ENCODE results near the gene DGKZ. TPM values are rescaled to one million over a fixed set of nuclear protein-coding genes. Genes with fewer than 3 reads are reported as not detected.

The DGKZ gene
- total RNA-seq, 1 experiment from 2014 or later, result 68.9 TPM

GRCh38 chr11:46331282-46331984 lies 15.8 kb upstream of the DGKZ start:
- DNase-seq, result no peak
- no peaks in the 10 kb centered on the region for H3K9me3 ChIP-seq (ENCODE audit: control insufficient read depth, low read depth, low read length)
- no peak overlapping the region for H2BK120ac ChIP-seq (ENCODE audit: low read depth, low read length, poor library complexity, severe bottlenecking)
- H3K23me2 ChIP-seq (ENCODE audit: insufficient read length, low read depth, low read length, poor library complexity, severe bottlenecking), result peaks cover 7% of the 10 kb centered on the region
- Mint-ChIP-seq H3K36me3 (ENCODE audit: insufficient read depth in 1 of 3, low read depth in 3 of 3) (peaks cover 0 to 4% (median 0%) of the 10 kb centered on the region in 3 experiments; a peak in 2 of 7 replicates), H3K27me3 (ENCODE audit: low read depth) (peaks cover 76% of the 10 kb centered on the region), H3K9me3 (no peaks in the 10 kb centered on the region; a peak in 1 of 5 replicates), H3K4me3 (peak overlapping the region in 1 of 2 experiments; percentile 79; a peak in 3 of 5 replicates), H3K27ac (no peak overlapping the region), H3K4me1 (peaks cover 46 to 65% of the 10 kb centered on the region in 2 experiments)
- TF ChIP-seq CTCF (conservative IDR thresholded peaks at IDR 0.05), result no peak
- H3K56ac ChIP-seq (ENCODE audit: insufficient read length, low read depth, low read length), result no peak overlapping the region
- no peak overlapping the region for H3K4me2 ChIP-seq (ENCODE audit: insufficient read depth, insufficient read length, low read length)
- H3K79me2 ChIP-seq (ENCODE audit: insufficient read depth, low read length), result no peaks in the 10 kb centered on the region
- no peak overlapping the region for H2AFZ ChIP-seq (ENCODE audit: low read length)
- no peak overlapping the region for H3K4ac ChIP-seq (ENCODE audit: low read depth, low read length)
- no peaks in the 10 kb centered on the region for H4K20me1 ChIP-seq (ENCODE audit: control insufficient read depth, insufficient read depth, insufficient read length)
- H2BK5ac ChIP-seq (ENCODE audit: insufficient read length, low read length), result no peak overlapping the region
- no peak overlapping the region for H3K18ac ChIP-seq (ENCODE audit: insufficient read length, low read depth, low read length)
- no peak overlapping the region for H3K9ac ChIP-seq (ENCODE audit: extremely low read depth, insufficient read length, low read length)
- no peak overlapping the region for H2BK20ac ChIP-seq (ENCODE audit: low read depth, low read length, poor library complexity, severe bottlenecking)
- H2AK5ac ChIP-seq (ENCODE audit: insufficient read length, low read length), result no peak overlapping the region
- H4K8ac ChIP-seq (replicated peaks; ENCODE audit: insufficient read length, low read depth, low read length), result no peak overlapping the region
- H4K91ac ChIP-seq (ENCODE audit: insufficient read length, low read depth, low read length), result no peak overlapping the region
- no peak overlapping the region for H2BK15ac ChIP-seq (ENCODE audit: low read depth, low read length)
- H3T11ph ChIP-seq (ENCODE audit: low read length), result no peak overlapping the region
- peaks cover 22% of the 10 kb centered on the region; the same call in 1 of the 2 replicates for H3K27me3 ChIP-seq (ENCODE audit: insufficient read depth, low read length)
- H4K5ac ChIP-seq (ENCODE audit: insufficient read length, low read depth, low read length), result no peak overlapping the region
- no peak overlapping the region for H2BK12ac ChIP-seq (ENCODE audit: insufficient read length, low read depth, low read length)
- H3K27ac ChIP-seq (ENCODE audit: insufficient read length, low read depth, low read length), result no peak overlapping the region
- peaks cover 3% of the 10 kb centered on the region; the same call in 1 of the 2 replicates for H3K4me1 ChIP-seq (ENCODE audit: insufficient read depth, low read length)
- no CpG with 5 or more reads among the region's 5 CpGs for WGBS (ENCODE audit: extremely low coverage, insufficient read length, low lambda C conversion rate)
- no peak overlapping the region for H3K14ac ChIP-seq (ENCODE audit: insufficient read depth, low read length)
- H3K23ac ChIP-seq (ENCODE audit: insufficient read length, low read depth, low read length), result no peak overlapping the region
- H3K79me1 ChIP-seq (ENCODE audit: insufficient read depth, low read depth, low read length, poor library complexity, severe bottlenecking), result no peaks in the 10 kb centered on the region
